IMR-90 (cell line): ENCODE results near the gene PFKFB2. TPM values are rescaled to one million over a fixed set of nuclear protein-coding genes. Genes with fewer than 3 reads are reported as not detected.

Experiments used
- ATAC-seq: fragments of 200-7000 bp; cut with Tn5 transposase; 2 replicates; pipeline ENCODE4 v1.9.1; 2020; ENCODE audit warnings: low read depth, mild to moderate bottlenecking, moderate library complexity
- BruUV-seq: library from RNA; stranded (reverse); fragments of 400-500 nt; replicated peaks from 2 replicates; lab custom pipeline; 2021; lab: Mats Ljungman, UMichigan
- CTCF ChIA-PET: fragments of 300-600 bp; formaldehyde crosslinking; extraction: SDS; loops from one replicate; lab custom pipeline; 2021; ENCODE audit warnings: antibody characterized with exemption; lab: Yijun Ruan, JAX
- POLR2A ChIA-PET: fragments of 300-600 bp; sonication (Branson Sonifier 250); formaldehyde crosslinking; loops from one replicate; lab custom pipeline; 2022; ENCODE audit warnings: antibody characterized with exemption; ENCODE audit not compliant: unreplicated experiment; lab: Charles Lee
- DNase-seq: peaks from one replicate; pipeline ENCODE4 v3.0.0; 2013
- H2AFZ ChIP-seq: replicated peaks from 2 replicates; pipeline ENCODE3; 2013; ENCODE audit warnings: low read length, mild to moderate bottlenecking; ENCODE audit not compliant: poor library complexity
- H2AK5ac ChIP-seq: 2 replicates; pipeline ENCODE4 v1.6.1; 2013; ENCODE audit warnings: low read depth, low read length, inconsistent platforms
- H2AK9ac ChIP-seq: replicated peaks from 2 replicates; pipeline ENCODE3; 2013; ENCODE audit warnings: mild to moderate bottlenecking, low read depth, low read length, moderate library complexity; ENCODE audit not compliant: poor library complexity
- H2BK120ac ChIP-seq: 2 replicates; pipeline ENCODE4 v1.6.1; 2013; ENCODE audit warnings: low read depth, low read length, inconsistent platforms
- H2BK15ac ChIP-seq: 3 replicates; pipeline ENCODE4 v1.6.1; 2013; ENCODE audit warnings: low read depth, low read length, inconsistent platforms
- H2BK20ac ChIP-seq: 2 replicates; pipeline ENCODE4 v1.6.1; 2013; ENCODE audit warnings: low read depth, mild to moderate bottlenecking, inconsistent platforms, low read length, moderate library complexity
- H2BK5ac ChIP-seq: 2 replicates; pipeline ENCODE4 v1.6.1; 2013; ENCODE audit warnings: mild to moderate bottlenecking, low read depth, low read length, inconsistent platforms; ENCODE audit not compliant: poor library complexity, severe bottlenecking
- H3K14ac ChIP-seq: replicated peaks from 2 replicates; pipeline ENCODE4 v1.6.1; 2013; ENCODE audit warnings: low read depth, low read length, inconsistent platforms
- H3K18ac ChIP-seq: 2 replicates; pipeline ENCODE4 v1.6.1; 2013; ENCODE audit warnings: low read depth, low read length, control low read depth
- H3K23ac ChIP-seq: 2 replicates; pipeline ENCODE4 v1.6.1; 2013; ENCODE audit warnings: low read depth, low read length, inconsistent platforms
- H3K27ac ChIP-seq: 2 replicates; pipeline ENCODE4 v1.5.1; 2013; ENCODE audit warnings: mild to moderate bottlenecking, control low read depth, low read length; ENCODE audit not compliant: insufficient read depth
- H3K27me3 ChIP-seq: 2 replicates; pipeline ENCODE4 v1.6.1; 2013; ENCODE audit warnings: low read length; ENCODE audit not compliant: control insufficient read depth, insufficient read depth
- H3K36me3 ChIP-seq: 2 replicates; pipeline ENCODE4 v1.6.1; 2013; ENCODE audit warnings: low read length, mixed read lengths; ENCODE audit not compliant: control insufficient read depth, insufficient read depth
- H3K4ac ChIP-seq: 2 replicates; pipeline ENCODE4 v1.6.1; 2013; ENCODE audit warnings: low read depth, low read length, inconsistent platforms
- H3K4me1 ChIP-seq: 2 replicates; pipeline ENCODE4 v1.6.1; 2013; ENCODE audit warnings: low read length, mixed read lengths; ENCODE audit not compliant: control insufficient read depth, insufficient read depth
- H3K4me2 ChIP-seq: 2 replicates; pipeline ENCODE4 v1.6.1; 2013; ENCODE audit warnings: low read depth, mild to moderate bottlenecking, control low read depth, low read length, moderate library complexity
- H3K4me3 ChIP-seq: 2 replicates; pipeline ENCODE4 v1.5.1; 2013; ENCODE audit warnings: low read depth, mild to moderate bottlenecking, control low read depth, low read length, moderate library complexity; ENCODE audit not compliant: insufficient read depth
- H3K56ac ChIP-seq: 2 replicates; pipeline ENCODE4 v1.6.1; 2013; ENCODE audit warnings: low read length, inconsistent platforms; ENCODE audit not compliant: insufficient read depth; ENCODE audit errors: extremely low read depth
- H3K79me1 ChIP-seq, 2 experiments: 2 replicates each; pipeline ENCODE4 v1.6.1; 2013; ENCODE audit warnings: low read length in 2 of 2, inconsistent platforms in 1 of 2, low read depth in 1 of 2
- H3K9ac ChIP-seq: 2 replicates; pipeline ENCODE4 v1.6.1; 2013; ENCODE audit warnings: low read depth, low read length, control low read depth
- H3K9me1 ChIP-seq: 2 replicates; pipeline ENCODE4 v1.6.1; 2013; ENCODE audit warnings: low read length, inconsistent platforms; ENCODE audit not compliant: insufficient read depth
- H3K9me3 ChIP-seq: 2 replicates; pipeline ENCODE4 v1.6.1; 2013; ENCODE audit warnings: low read length; ENCODE audit not compliant: control insufficient read depth, insufficient read depth
- H4K20me1 ChIP-seq: 2 replicates; pipeline ENCODE4 v1.6.1; 2013; ENCODE audit warnings: low read length, inconsistent platforms; ENCODE audit not compliant: insufficient read depth
- H4K5ac ChIP-seq: 2 replicates; pipeline ENCODE4 v1.6.1; 2013; ENCODE audit warnings: mild to moderate bottlenecking, low read depth, low read length, control low read depth
- H4K8ac ChIP-seq, 2 experiments: 2 replicates each; pipeline ENCODE4 v1.6.1; 2013; ENCODE audit warnings: low read depth in 2 of 2, low read length in 2 of 2, control low read depth in 1 of 2, inconsistent platforms in 1 of 2
- H4K91ac ChIP-seq: 2 replicates; pipeline ENCODE4 v1.6.1; 2013; ENCODE audit warnings: low read depth, low read length, inconsistent platforms; ENCODE audit not compliant: insufficient read depth
- BHLHE40 ChIP-seq: fragments of 150-350 bp; IDR thresholded peaks from 2 replicates; pipeline ENCODE4 v1.6.1; 2016; ENCODE audit warnings: mild to moderate bottlenecking, low read depth, low read length
- CEBPB ChIP-seq: IDR thresholded peaks from 2 replicates; pipeline ENCODE4 v1.6.1; 2012; ENCODE audit warnings: low read depth, low read length, improper control_type of control experiment
- CHD1 ChIP-seq: IDR thresholded peaks from 2 replicates; pipeline ENCODE4 v1.6.1; 2012; ENCODE audit warnings: low read depth, low read length, improper control_type of control experiment
- ELK1 ChIP-seq: fragments of 150-350 bp; IDR thresholded peaks from 2 replicates; pipeline ENCODE4 v1.6.1; 2016; ENCODE audit warnings: low read depth, mild to moderate bottlenecking, low read length, moderate library complexity, borderline replicate concordance
- FOS ChIP-seq: fragments of 150-350 bp; IDR thresholded peaks from 2 replicates; pipeline ENCODE4 v1.6.1; 2016; ENCODE audit warnings: low read depth, low read length
- MAFK ChIP-seq: IDR thresholded peaks from 2 replicates; pipeline ENCODE4 v1.6.1; 2012; ENCODE audit warnings: low read depth, low read length, improper control_type of control experiment
- MAZ ChIP-seq: IDR thresholded peaks from 2 replicates; pipeline ENCODE4 v1.6.1; 2012; ENCODE audit warnings: low read depth, mild to moderate bottlenecking, low read length, improper control_type of control experiment, moderate library complexity, borderline replicate concordance
- MXI1 ChIP-seq: IDR thresholded peaks from 2 replicates; pipeline ENCODE4 v1.6.1; 2012; ENCODE audit warnings: low read depth, mild to moderate bottlenecking, low read length, moderate library complexity, borderline replicate concordance
- NFE2L2 ChIP-seq: fragments of 150-350 bp; IDR thresholded peaks from 2 replicates; pipeline ENCODE4 v1.6.1; 2016; ENCODE audit warnings: low read depth, mild to moderate bottlenecking, low read length
- POLR2A ChIP-seq: IDR thresholded peaks from 2 replicates; pipeline ENCODE4 v1.6.1; 2012; ENCODE audit warnings: mild to moderate bottlenecking, low read depth, low read length
- RAD21 ChIP-seq: IDR thresholded peaks from 2 replicates; pipeline ENCODE4 v1.6.1; 2012; ENCODE audit warnings: low read length, improper control_type of control experiment
- RCOR1 ChIP-seq: IDR thresholded peaks from 2 replicates; pipeline ENCODE4 v1.6.1; 2012; ENCODE audit warnings: mild to moderate bottlenecking, low read length, improper control_type of control experiment; ENCODE audit not compliant: insufficient replicate concordance
- RFX5 ChIP-seq: IDR thresholded peaks from 2 replicates; pipeline ENCODE4 v1.8.0; 2012; ENCODE audit warnings: low read depth, mild to moderate bottlenecking, low read length, moderate library complexity
- SMC3 ChIP-seq: fragments of 150-350 bp; IDR thresholded peaks from 2 replicates; pipeline ENCODE4 v1.6.1; 2016; ENCODE audit warnings: low read depth, mild to moderate bottlenecking, antibody characterized with exemption, low read length, moderate library complexity
- USF2 ChIP-seq: fragments of 150-350 bp; IDR thresholded peaks from 2 replicates; pipeline ENCODE4 v1.6.1; 2017; ENCODE audit warnings: mild to moderate bottlenecking, antibody characterized with exemption, low read length, low read depth
- WGBS, 2 experiments: methylation state at CpG; one replicate each; pipeline versions ENCODE4 v1.1.5 to v1.1.7; 2013; ENCODE audit warnings: missing lambda C conversion rate in 2 of 2; ENCODE audit not compliant: insufficient read length in 1 of 2; ENCODE audit errors: extremely low coverage in 2 of 2; 5-methylcytosine and 5-hydroxymethylcytosine counted together
- dilution Hi-C: fragments of 300-500 bp; cut with HindIII; formaldehyde crosslinking; loops from one replicate; pipeline ENCODE4 v1.14.3; 2018; ENCODE audit warnings: low sequenced_read_pairs; ENCODE audit not compliant: unreplicated experiment
- in situ Hi-C: fragments of 300-500 bp; cut with MboI; formaldehyde crosslinking; loops from 3 replicates; pipeline ENCODE4 v1.14.3; 2019; ENCODE audit warnings: low sequenced_read_pairs, inconsistent platforms, mixed read lengths
- intact Hi-C: fragments of 100-400 bp; cut with micrococcal nuclease; formaldehyde crosslinking; loops from 2 replicates; pipeline ENCODE4 v1.10.0; 2022
- polyA plus RNA-seq, 3 experiments: library from polyadenylated mRNA; depleted of rRNA; stranded (reverse); fragments of >200 nt; gene quantifications; 2 replicates each; pipeline ENCODE4 v1.2.3, GENCODE V29; 2012; ENCODE audit warnings: low replicate concordance in 1 of 3
- total RNA-seq: library from RNA; depleted of rRNA; stranded (reverse); fragments of >200 nt; gene quantifications from 2 replicates; pipeline ENCODE4 v1.2.3, GENCODE V29; 2012
- TF ChIP-seq, protein P1 (sequence below): conservative IDR thresholded peaks from 2 replicates; pipeline ENCODE4 v1.5.1; 2012; ENCODE audit warnings: mild to moderate bottlenecking, low read depth, low read length, improper control_type of control experiment

The PFKFB2 gene
- total and polyA plus RNA-seq, 2 of the 4 experiments (the other 2 are of a cell fraction), result 0.62 to 1.3 TPM

- Histone ChIP-seq H3K9me3 (no peaks in the 10 kb centered on the region), H3K14ac (no peak overlapping the region), H2AFZ (no peak overlapping the region), H3K9me1 (peaks cover 3% of the 10 kb centered on the region; the same call in 1 of the 2 replicates), H3K23ac (no peak overlapping the region), H3K4me3 (no peak overlapping the region), H3K79me1 (no peaks in the 10 kb centered on the region), H2BK5ac (no peak overlapping the region), H4K5ac (no peak overlapping the region), H4K20me1 (no peaks in the 10 kb centered on the region), H3K56ac (no peak overlapping the region), H3K27me3 (peaks cover 9% of the 10 kb centered on the region), H2AK9ac (no peak overlapping the region), H3K18ac (no peak overlapping the region), H4K91ac (no peak overlapping the region), H2AK5ac (0 out of 2 replicates have a peak overlapping the region, but pooled peaks have one; percentile 9), H3K4ac (no peak overlapping the region), H3K27ac (no peak overlapping the region), H3K36me3 (no peaks in the 10 kb centered on the region), H2BK20ac (no peak overlapping the region), H2BK15ac (no peak overlapping the region), H3K4me2 (no peak overlapping the region), H4K8ac (no peak overlapping the region), H3K9ac (no peak overlapping the region), H3K4me1 (no peaks in the 10 kb centered on the region), H2BK120ac (no peak overlapping the region)
- ChIA-PET POLR2A (no interaction called here), CTCF (no interaction called here)
- no peak for TF ChIP-seq MAZ
- no peak for TF ChIP-seq RCOR1
- TF ChIP-seq RAD21, result no peak
- no peak for TF ChIP-seq RFX5
- TF ChIP-seq NFE2L2, result no peak
- no peak for TF ChIP-seq SMC3
- TF ChIP-seq CHD1, result no peak
- no peak for TF ChIP-seq MAFK
- TF ChIP-seq, protein P1, sequence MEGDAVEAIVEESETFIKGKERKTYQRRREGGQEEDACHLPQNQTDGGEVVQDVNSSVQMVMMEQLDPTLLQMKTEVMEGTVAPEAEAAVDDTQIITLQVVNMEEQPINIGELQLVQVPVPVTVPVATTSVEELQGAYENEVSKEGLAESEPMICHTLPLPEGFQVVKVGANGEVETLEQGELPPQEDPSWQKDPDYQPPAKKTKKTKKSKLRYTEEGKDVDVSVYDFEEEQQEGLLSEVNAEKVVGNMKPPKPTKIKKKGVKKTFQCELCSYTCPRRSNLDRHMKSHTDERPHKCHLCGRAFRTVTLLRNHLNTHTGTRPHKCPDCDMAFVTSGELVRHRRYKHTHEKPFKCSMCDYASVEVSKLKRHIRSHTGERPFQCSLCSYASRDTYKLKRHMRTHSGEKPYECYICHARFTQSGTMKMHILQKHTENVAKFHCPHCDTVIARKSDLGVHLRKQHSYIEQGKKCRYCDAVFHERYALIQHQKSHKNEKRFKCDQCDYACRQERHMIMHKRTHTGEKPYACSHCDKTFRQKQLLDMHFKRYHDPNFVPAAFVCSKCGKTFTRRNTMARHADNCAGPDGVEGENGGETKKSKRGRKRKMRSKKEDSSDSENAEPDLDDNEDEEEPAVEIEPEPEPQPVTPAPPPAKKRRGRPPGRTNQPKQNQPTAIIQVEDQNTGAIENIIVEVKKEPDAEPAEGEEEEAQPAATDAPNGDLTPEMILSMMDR, result no peak
- TF ChIP-seq POLR2A, result no peak
- no peak for TF ChIP-seq USF2
- TF ChIP-seq MXI1, result no peak
- no peak for TF ChIP-seq CEBPB
- no peak for TF ChIP-seq FOS
- no peak for TF ChIP-seq ELK1
- TF ChIP-seq BHLHE40, result no peak
- no TSS peak for BruUV-seq
- in situ Hi-C loops, result no loop called here
- ATAC-seq (no peak), DNase-seq (no peak)
- dilution Hi-C loops, result no loop called here
- no CpG with 5 or more reads among the region's 1 CpG for WGBS, 2 experiments
- intact Hi-C loops, result no loop called here
Observed at GRCh38 chr1:207034208-207034607, 18.9 kb upstream of the PFKFB2 start.
